GM21367 (cell line): ENCODE data around the gene GPR37L1.
A peak's percentile ranks its signal among the peaks of the same experiment; 100 is the strongest.

Experiments
- ATAC-seq: cut with Tn5 transposase; IDR thresholded peaks from one replicate; pipeline ENCODE4 v1.9.1; 2021; ENCODE audit not compliant: unreplicated experiment

GPR37L1 gene

DNA sequence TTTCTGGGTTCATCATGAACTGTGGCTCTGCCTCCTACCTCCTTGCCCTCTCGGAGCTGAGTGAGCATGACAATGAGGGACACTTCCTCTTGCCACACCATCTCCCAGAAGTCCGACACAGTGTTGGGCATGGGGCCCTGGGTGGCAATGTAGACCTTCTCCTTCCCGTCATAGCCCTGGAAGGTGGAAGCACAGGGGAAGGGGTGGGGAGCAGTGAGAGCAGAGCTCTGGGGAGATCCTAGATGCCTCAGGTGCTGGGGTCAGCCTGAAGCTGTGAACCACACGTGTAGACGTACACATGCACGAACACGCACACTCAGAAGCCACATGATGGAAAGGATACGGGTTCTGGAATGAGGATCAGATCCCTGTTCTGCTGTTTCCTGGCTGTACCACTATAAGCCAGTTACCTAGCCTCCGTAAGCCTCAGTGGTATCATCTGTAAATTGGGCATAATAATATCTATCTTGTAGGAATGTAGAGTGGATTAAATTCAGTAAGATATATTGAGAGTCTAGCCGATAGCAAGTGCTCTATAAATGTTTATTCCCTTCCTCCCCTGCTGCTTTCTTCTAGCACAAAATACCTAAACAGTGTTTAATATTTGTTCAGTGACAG is 31.5 kb downstream of the GPR37L1 start:
- no peak for ATAC-seq

DNA sequence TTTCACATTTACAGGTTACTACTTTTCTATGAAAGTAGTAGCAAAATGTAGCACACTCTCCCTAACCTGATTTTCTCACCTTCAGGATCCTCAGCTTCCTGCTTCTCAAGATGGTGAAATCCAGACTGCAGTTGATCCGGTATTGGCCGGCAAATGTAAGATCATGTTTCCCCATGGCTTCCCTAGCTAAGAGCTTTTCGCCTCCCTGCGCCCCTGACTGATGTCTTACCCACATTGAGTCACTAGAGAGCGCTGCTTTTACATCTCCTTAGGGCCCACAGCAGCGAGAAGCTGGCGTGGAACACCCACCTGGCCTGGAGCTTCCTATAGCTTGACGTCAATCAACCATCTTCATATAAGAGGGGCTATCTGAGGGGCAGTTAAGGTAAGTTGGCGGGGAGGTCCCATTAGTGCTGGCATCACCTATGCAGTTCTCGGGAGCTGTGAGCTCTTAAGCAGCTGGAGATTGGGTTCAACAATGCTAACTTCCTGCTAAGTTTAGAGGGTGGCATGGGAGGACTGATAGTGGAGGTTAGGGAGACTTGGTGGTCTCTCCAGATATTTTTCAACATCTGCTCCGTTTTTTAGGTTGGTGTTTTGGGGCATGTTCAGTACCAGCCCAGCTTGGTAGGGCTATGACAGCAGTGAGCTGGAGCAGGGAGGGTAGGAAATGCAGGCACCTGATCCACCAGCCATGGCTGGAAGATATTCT is 32.2 kb downstream of the GPR37L1 start:
- no peak for ATAC-seq

GRCh38 chr1:202155478-202156021 is 32.8 kb downstream of the GPR37L1 start:
- no peak for ATAC-seq

- no peak for ATAC-seq
Observed at GRCh38 chr1:202156590-202156989, 33.9 kb downstream of the GPR37L1 start.

DNA sequence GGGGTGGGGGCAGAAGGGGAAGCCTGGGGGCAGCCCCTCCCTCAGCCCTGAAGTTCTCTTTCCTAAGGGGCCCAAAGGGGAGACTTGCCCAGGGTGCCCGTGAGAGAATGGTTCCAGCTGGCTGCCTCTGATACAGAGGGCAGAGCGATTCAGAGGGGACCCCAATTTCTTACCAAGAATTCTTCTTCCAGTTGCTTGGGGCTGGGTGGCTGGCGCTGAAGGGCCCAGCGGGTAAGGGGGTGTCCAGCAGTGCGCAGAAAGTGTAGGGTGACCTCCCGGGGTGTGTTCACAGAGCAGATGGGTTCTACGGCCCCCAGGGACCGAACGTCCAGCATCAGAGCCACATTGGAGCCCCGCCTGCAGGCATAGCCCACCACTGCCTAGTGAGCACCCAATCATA is 35.2 kb downstream of the GPR37L1 start:
- no peak for ATAC-seq

GRCh38 chr1:202158810-202159533 is 36.3 kb downstream of the GPR37L1 start:
- ATAC-seq: no peak

GRCh38 chr1:202159534-202160371 is 37.0 kb downstream of the GPR37L1 start:
- no peak for ATAC-seq

- ATAC-seq: no peak
Observed at GRCh38 chr1:202160377-202160940, 37.7 kb downstream of the GPR37L1 start, which contains the start of gene PTPN7. Gene PTPN7 (minus strand): TSS chr1:202160602. CDS start chr1:202159402, 1,200 bp downstream.

GRCh38 chr1:202161151-202162046 is 38.7 kb downstream of the GPR37L1 start:
- no peak for ATAC-seq

- no peak for ATAC-seq
Observed at GRCh38 chr1:202162047-202162417, 39.3 kb downstream of the GPR37L1 start.

- no peak for ATAC-seq
Observed at GRCh38 chr1:202162418-202163280, 39.9 kb downstream of the GPR37L1 start.

- ATAC-seq: no peak
Observed at GRCh38 chr1:202163281-202164270, 40.9 kb downstream of the GPR37L1 start.

DNA sequence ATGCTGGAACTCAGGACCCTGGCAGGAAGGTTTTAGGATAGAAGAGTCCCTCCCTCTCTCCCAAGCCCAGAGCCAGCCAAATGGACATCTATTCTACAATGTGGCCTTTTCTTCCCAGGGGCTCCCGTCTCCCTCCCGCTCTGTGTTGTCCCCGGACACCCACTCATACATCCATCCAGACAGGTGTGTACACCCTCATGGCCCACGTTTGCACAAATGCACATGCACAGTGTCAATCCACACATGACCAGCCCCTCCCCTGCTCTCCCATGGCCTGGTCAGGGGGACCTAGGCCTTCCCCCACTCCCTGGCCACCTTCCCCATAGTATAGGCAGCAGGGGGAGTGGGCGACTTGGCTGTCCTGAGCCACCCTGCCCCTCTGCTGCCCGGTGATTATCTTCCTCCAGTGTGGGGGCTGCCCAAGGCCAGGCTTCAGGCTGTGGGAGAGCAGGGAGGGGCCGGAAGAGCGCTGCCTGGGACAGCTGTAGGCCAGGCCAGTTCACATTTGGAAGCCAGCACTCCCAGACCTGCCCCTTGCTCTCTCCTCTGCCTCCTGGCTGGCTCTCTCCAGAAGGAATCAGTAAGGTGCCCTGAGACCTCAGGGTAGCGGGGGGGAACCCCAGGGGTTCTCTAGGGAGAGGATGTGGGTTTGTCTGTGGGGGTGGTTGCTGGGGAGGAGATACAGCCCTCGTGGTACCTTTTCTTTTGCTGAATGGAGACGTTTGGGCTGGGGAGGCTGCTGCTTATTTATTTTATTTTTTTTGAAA is 41.7 kb downstream of the GPR37L1 start:
- peak; percentile 39 for ATAC-seq

DNA sequence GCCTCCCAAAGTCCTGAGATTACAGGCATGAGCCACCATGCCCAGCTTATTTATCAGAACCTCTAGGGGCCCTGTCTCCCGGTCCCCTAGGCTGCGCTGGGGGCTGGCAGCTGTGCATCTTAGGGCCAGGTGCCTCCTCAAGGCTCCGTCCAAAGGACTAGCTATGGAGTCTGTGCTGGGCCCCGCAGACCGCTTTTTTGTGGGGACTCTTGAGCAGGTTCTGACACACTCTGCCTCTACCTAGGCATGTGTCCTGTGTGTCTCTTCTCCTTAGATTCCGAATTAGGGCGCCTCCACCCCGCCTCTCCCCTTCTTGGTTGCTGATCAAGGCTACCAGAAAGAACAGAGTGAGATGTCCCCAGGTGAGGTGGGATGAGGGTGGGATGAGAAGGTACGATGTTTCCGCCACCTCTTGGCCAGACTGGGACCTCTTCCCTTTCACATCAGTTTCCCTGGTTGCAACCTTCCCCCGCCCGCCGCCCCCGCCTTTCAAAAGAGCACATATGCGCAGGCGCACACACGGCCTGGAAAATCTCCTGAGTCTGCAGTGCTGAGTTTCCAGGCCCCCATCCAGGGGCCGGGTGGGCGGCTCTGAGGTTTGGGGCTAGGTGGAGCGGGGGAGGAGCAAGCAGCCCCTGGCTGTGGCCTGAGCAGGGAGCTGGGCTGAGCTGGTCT is 42.7 kb downstream of the GPR37L1 start:
- no peak for ATAC-seq

DNA sequence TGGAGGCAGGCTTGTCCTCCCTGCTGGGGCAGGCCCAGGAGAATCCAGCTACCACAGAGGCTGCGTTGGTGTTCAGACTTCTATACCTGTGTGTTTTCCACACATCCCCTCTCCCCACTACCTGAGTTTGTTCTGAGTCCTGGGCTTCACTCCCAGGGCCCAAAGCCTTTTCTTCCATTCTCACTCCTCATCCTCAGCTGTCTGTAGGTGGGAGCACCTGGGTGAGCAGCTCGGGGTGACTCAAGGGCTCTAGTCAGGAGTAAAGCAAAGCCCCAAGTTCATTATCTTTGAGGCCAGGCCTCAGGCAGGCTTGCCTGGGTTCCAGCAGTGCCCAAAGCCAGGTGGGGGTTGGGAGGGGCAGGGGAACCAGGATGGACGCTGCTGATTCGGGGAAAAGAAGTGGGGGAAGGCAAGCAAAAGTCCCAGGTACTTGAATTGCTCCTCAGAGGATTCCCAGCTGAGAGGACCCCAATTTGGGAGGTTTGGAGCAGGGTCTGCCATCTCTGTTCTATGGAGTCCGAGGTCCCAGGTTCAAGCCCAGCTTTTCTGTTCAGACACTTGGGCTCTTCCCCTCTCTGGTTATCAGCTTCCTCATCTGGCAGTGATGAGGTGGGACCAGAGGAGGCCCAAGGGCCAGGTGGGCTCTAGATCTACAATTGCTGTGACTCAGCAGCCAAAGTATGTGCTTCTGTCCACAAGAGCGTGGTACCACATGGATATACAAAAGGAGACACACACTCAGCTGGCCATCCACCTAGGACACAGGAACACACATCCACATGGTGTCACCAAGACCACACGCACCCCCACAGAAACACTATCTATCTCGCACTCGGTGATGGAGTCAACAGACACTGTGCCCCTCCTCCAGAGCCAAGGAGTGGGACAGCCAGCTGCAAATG is 43.5 kb downstream of the GPR37L1 start:
- ATAC-seq: no peak
